ENCODE data around the gene LHFPL3. TPM values are rescaled to one million over a fixed set of nuclear protein-coding genes. Genes with fewer than 3 reads are reported as not detected.

Gene LHFPL3
- polyA plus RNA-seq, 6 donors from 2014 or later, result not detected

DNA sequence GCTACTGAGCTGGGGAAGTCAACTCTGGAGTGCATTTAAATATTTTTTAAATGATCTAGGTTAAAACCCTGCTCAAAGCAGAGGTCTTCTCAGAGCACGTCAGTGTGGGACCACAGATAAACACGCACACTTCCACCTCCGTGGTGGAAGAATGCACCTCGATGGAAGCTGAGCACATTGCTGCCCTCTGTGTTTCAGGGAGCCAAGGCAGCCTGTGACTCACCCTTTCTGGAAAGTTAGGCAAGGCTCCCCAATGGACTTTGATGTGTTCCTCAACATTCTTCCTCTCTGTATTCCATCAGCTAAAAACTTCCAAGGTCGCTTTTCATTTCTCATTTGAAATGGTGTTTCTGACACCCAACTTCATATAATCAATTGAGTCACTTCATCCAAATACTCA, 514.8 kb downstream of the LHFPL3 start:
- H3K4me1 Mint-ChIP-seq, result peaks cover 0 to 8% (median 7%) of the 10 kb centered on the region in 3 donors
- no peaks in the 10 kb centered on the region for H3K36me3 Mint-ChIP-seq
- H3K9me3 Mint-ChIP-seq, result no peaks in the 10 kb centered on the region
- H3K4me3 Mint-ChIP-seq, result no peak overlapping the region
- H3K27ac Mint-ChIP-seq, result no peak overlapping the region
- DNase-seq, result no peak
- ATAC-seq (ENCODE audit: low read depth in 2 of 2), result no peak
- peaks cover 19 to 40% (median 27%) of the 10 kb centered on the region in 3 donors for H3K27me3 Mint-ChIP-seq

GRCh38 chr7:104845557-104845956, 517.2 kb downstream of the LHFPL3 start:
- H3K27ac Mint-ChIP-seq, result no peak overlapping the region
- DNase-seq (no peak), ATAC-seq (ENCODE audit: low read depth in 2 of 2) (no peak)
- no peaks in the 10 kb centered on the region for H3K36me3 Mint-ChIP-seq
- H3K4me1 Mint-ChIP-seq, result peaks cover 0 to 3% (median 0%) of the 10 kb centered on the region in 3 donors
- no peak overlapping the region for H3K4me3 Mint-ChIP-seq
- H3K9me3 Mint-ChIP-seq, result no peaks in the 10 kb centered on the region
- peaks cover 19 to 40% (median 27%) of the 10 kb centered on the region in 3 donors for H3K27me3 Mint-ChIP-seq

DNA sequence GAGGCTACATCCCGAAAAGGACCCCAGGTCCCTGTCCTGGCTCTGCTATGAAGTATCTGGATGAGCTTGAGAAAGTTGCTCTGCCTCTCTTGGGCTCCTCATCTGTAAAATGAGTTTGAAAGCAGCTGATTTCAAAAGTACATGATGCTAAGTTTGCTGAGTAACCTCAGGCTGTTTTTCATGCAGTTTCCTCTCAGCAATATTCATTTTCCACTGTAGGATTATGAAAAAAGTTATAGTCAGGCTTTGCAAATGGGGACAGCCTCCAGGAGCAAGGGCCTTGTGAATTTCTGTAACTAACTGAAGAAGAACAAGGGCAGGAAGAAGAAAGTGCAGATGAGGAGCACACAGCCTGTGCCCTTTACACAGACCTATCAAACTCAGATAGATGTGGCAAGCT, 518.3 kb downstream of the LHFPL3 start:
- Mint-ChIP-seq H3K4me1 (peaks cover 0 to 3% (median 0%) of the 10 kb centered on the region in 3 donors), H3K4me3 (peak overlapping the region in 1 of 8 donors; percentile 20), H3K27ac (no peak overlapping the region), H3K27me3 (peaks cover 19 to 36% (median 25%) of the 10 kb centered on the region in 3 donors), H3K36me3 (no peaks in the 10 kb centered on the region), H3K9me3 (no peaks in the 10 kb centered on the region)
- ATAC-seq (ENCODE audit: low read depth in 2 of 2) (no peak), DNase-seq (no peak)

- H3K4me3 Mint-ChIP-seq, result no peak overlapping the region
- H3K27ac Mint-ChIP-seq, result no peak overlapping the region
Observed at GRCh38 chr7:104848138-104848990, 520.0 kb downstream of the LHFPL3 start.

GRCh38 chr7:104850374-104850773, 522.0 kb downstream of the LHFPL3 start:
- no peak for ATAC-seq (ENCODE audit: low read depth in 2 of 2)
- Mint-ChIP-seq H3K36me3 (no peaks in the 10 kb centered on the region), H3K27ac (no peak overlapping the region), H3K9me3 (no peaks in the 10 kb centered on the region), H3K27me3 (peaks cover 11 to 15% (median 15%) of the 10 kb centered on the region in 3 donors), H3K4me3 (no peak overlapping the region), H3K4me1 (peaks cover 0 to 3% (median 0%) of the 10 kb centered on the region in 3 donors)
- DNase-seq, result no peak

More at GRCh38 chr7:104848138-104848990, 520.0 kb downstream of the LHFPL3 start:
- H3K27me3 Mint-ChIP-seq, result peaks cover 15 to 25% (median 19%) of the 10 kb centered on the region in 3 donors
- no peaks in the 10 kb centered on the region for H3K9me3 Mint-ChIP-seq
- no peaks in the 10 kb centered on the region for H3K36me3 Mint-ChIP-seq
- no peak for ATAC-seq (ENCODE audit: low read depth in 2 of 2)
- DNase-seq, result peak; percentile 29
- H3K4me1 Mint-ChIP-seq, result peaks cover 0 to 3% (median 0%) of the 10 kb centered on the region in 3 donors

GRCh38 chr7:104851268-104851667, 522.9 kb downstream of the LHFPL3 start:
- Mint-ChIP-seq H3K27ac (no peak overlapping the region), H3K4me3 (no peak overlapping the region), H3K36me3 (no peaks in the 10 kb centered on the region), H3K27me3 (peaks cover 6 to 9% (median 8%) of the 10 kb centered on the region in 3 donors), H3K9me3 (no peaks in the 10 kb centered on the region), H3K4me1 (peaks cover 0 to 3% (median 0%) of the 10 kb centered on the region in 3 donors)
- DNase-seq (no peak), ATAC-seq (ENCODE audit: low read depth in 2 of 2) (no peak)

DNA sequence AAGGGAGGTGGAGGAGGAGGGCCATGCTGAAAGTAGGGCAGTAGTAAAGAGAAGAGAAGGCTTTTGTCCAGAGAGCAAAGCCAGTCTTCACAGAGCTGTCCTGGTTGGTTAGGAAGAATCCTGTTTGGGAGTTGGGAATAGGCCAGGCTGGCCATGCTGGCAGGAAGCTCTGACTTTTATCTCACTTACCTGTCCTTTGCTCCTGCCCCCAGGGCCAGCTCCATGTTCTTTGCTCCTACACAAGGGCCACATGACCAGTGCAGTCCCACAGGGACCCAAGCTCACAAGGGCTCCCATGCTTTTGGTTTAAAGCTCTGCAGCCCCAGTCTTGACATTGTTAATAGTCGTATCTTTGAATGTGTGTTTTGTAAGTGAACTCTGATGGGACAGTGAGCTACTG, 524.0 kb downstream of the LHFPL3 start:
- Mint-ChIP-seq H3K36me3 (no peaks in the 10 kb centered on the region), H3K4me1 (peaks cover 0 to 3% (median under 1%) of the 10 kb centered on the region in 3 donors), H3K4me3 (no peak overlapping the region), H3K9me3 (no peaks in the 10 kb centered on the region), H3K27me3 (peaks cover 6 to 9% (median 8%) of the 10 kb centered on the region in 3 donors), H3K27ac (peak overlapping the region in 1 of 6 donors; percentile 6)
- ATAC-seq (ENCODE audit: low read depth in 2 of 2) (no peak), DNase-seq (no peak)

DNA sequence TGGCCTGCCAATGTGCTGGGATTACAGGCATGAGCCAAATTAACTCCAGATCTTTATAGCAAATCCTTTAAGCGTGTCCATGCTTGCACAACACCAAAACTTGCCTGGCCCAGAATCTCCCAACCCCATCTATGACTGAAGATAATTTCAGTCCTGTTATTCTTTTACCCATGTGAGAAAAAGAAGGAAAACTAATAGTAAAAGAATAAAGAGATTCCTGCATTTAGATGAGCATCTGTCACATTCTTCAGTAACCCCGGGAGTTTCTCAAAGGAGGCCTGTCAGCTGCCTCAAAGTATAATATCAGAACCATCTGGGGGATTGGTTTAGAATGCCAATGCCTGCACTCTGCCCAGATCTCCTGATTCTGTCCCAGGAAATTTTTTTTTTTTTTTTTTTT, 527.5 kb downstream of the LHFPL3 start:
- no peak overlapping the region for H3K4me3 Mint-ChIP-seq
- no peak overlapping the region for H3K27ac Mint-ChIP-seq
- H3K36me3 Mint-ChIP-seq, result no peaks in the 10 kb centered on the region
- no peaks in the 10 kb centered on the region for H3K9me3 Mint-ChIP-seq
- peaks cover 8 to 14% (median 13%) of the 10 kb centered on the region in 3 donors for H3K4me1 Mint-ChIP-seq
- ATAC-seq (ENCODE audit: low read depth in 2 of 2), result no peak
- DNase-seq, result no peak
- H3K27me3 Mint-ChIP-seq, result peaks cover 6 to 8% (median 8%) of the 10 kb centered on the region in 3 donors

DNA sequence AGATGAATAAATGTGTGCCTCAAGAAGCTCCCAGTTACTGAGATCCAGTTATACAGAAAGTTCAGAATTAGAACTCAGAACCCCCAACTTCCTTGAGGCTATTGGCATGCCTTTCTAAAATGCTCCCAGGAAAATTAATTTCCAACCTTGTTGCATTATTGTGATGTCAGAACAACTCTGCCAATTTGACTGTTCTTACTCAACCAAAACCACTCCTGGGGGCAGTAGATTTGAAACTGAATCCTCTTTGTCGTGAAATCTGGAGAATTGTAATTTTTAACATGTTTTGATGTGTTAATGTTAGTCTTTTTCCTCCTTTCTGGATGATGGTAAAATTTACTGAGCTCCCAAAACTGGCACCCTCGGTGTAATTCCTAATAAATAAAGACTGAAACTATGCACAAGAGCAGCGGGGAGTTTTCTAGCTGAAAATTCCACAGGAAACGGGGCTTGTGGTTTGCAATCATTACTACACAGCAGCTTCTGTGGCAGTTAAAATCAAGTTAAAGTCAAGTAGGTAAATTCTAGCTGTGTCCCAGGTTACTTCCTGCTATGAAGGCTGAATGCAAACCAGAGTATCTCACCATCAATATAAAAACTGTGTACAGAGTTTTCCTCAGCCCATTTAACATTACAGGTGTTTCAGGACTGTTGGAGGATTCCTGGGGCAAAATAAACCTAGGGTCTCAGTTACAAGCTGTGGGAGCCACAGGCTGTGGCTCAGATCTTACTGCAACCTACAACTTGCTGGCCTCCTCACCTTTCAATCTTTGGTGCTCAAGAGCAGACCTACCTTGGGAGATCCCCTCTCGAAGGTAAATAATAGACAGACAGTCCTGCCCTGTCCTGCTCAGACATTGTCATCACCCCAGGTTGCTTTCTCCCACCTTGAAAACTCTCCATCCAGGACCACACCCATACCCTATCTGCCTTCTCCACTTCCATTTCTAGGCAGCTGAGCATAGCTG, 529.3 kb downstream of the LHFPL3 start:
- DNase-seq (no peak), ATAC-seq (ENCODE audit: low read depth in 2 of 2) (peak; percentile 48 to 52)
- Mint-ChIP-seq H3K27ac (peak overlapping the region in 3 of 6 donors; percentile 11 to 81 (median 39)), H3K9me3 (peaks cover 0 to 3% (median 0%) of the 10 kb centered on the region in 7 donors), H3K4me1 (peaks cover 8 to 14% (median 13%) of the 10 kb centered on the region in 3 donors), H3K36me3 (no peaks in the 10 kb centered on the region), H3K27me3 (peaks cover 8 to 18% (median 13%) of the 10 kb centered on the region in 3 donors), H3K4me3 (peak overlapping the region in 1 of 8 donors; percentile 1)

GRCh38 chr7:104859754-104860426, 531.5 kb downstream of the LHFPL3 start:
- H3K4me1 Mint-ChIP-seq, result peaks cover 8 to 14% (median 13%) of the 10 kb centered on the region in 3 donors
- no peak for DNase-seq
- peaks cover 0 to 9% (median 0%) of the 10 kb centered on the region in 7 donors for H3K9me3 Mint-ChIP-seq
- peak overlapping the region in 1 of 6 donors; percentile 29 for H3K27ac Mint-ChIP-seq
- peaks cover 0 to 8% of the 10 kb centered on the region in 2 donors for H3K36me3 Mint-ChIP-seq
- no peak for ATAC-seq (ENCODE audit: low read depth in 2 of 2)
- peaks cover 15 to 33% (median 22%) of the 10 kb centered on the region in 3 donors for H3K27me3 Mint-ChIP-seq
- H3K4me3 Mint-ChIP-seq, result no peak overlapping the region

GRCh38 chr7:104861729-104862390, 533.5 kb downstream of the LHFPL3 start:
- peaks cover 8 to 14% (median 13%) of the 10 kb centered on the region in 3 donors for H3K4me1 Mint-ChIP-seq
- H3K27me3 Mint-ChIP-seq, result peaks cover 15 to 50% (median 19%) of the 10 kb centered on the region in 3 donors
- ATAC-seq (ENCODE audit: low read depth in 2 of 2), result no peak
- no peak for DNase-seq
- peaks cover 0 to 8% of the 10 kb centered on the region in 2 donors for H3K36me3 Mint-ChIP-seq
- H3K9me3 Mint-ChIP-seq, result peaks cover 0 to 10% (median 0%) of the 10 kb centered on the region in 7 donors
- H3K27ac Mint-ChIP-seq, result no peak overlapping the region
- no peak overlapping the region for H3K4me3 Mint-ChIP-seq

DNA sequence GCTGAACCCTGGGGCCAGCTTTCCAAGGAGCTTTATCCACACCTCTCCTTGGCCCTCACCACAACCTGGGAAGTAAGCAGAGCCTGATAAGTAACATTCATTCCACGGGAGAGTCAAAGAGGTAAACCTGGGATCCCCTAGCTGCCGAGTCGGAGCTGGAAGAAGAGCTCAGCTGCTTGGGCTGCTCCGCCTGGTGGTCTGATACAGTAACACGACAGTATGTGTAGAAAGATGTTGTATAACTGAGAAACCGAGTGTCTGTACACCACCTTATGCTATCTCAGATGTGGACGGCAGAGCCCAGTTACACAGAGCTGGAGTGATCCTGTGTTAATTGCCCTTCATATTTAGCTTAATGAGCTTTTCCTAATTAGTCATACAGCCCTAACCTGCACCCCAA, 534.3 kb downstream of the LHFPL3 start:
- H3K36me3 Mint-ChIP-seq, result peaks cover 0 to 8% of the 10 kb centered on the region in 2 donors
- H3K27me3 Mint-ChIP-seq, result peaks cover 15 to 58% (median 19%) of the 10 kb centered on the region in 3 donors
- ATAC-seq (ENCODE audit: low read depth in 2 of 2), result no peak
- no peak overlapping the region for H3K4me3 Mint-ChIP-seq
- H3K9me3 Mint-ChIP-seq, result peaks cover 0 to 10% (median 0%) of the 10 kb centered on the region in 7 donors
- DNase-seq, result no peak
- H3K27ac Mint-ChIP-seq, result no peak overlapping the region
- peaks cover 8 to 10% (median 9%) of the 10 kb centered on the region in 3 donors for H3K4me1 Mint-ChIP-seq

All from naive B cell (primary cell).